HFFc6 (cell line): ENCODE results near the gene RSPH6A. TPM values are rescaled to one million over a fixed set of nuclear protein-coding genes. Genes with fewer than 3 reads are reported as not detected.

Experiments
- DNase-seq: peaks from one replicate; pipeline ENCODE4 v3.0.0-alpha.2; 2018
- H3K27ac Mint-ChIP-seq: 2 replicates; pipeline ENCODE4 v1.8.0; 2020; ENCODE audit warnings: mild to moderate bottlenecking, mixed read lengths
- H3K27me3 Mint-ChIP-seq: 2 replicates; pipeline ENCODE4 v1.8.0; 2021; ENCODE audit warnings: mild to moderate bottlenecking, moderate library complexity, mixed read lengths; ENCODE audit not compliant: insufficient read depth
- H3K36me3 Mint-ChIP-seq: 2 replicates; pipeline ENCODE4 v1.8.0; 2021; ENCODE audit warnings: low read depth, mixed read lengths
- H3K4me1 Mint-ChIP-seq: 2 replicates; pipeline ENCODE4 v1.8.0; 2020; ENCODE audit warnings: low read depth, mixed read lengths
- H3K4me3 Mint-ChIP-seq: 2 replicates; pipeline ENCODE4 v1.8.0; 2020; ENCODE audit warnings: mild to moderate bottlenecking, moderate library complexity, mixed read lengths
- H3K9me3 Mint-ChIP-seq: 2 replicates; pipeline ENCODE4 v1.8.0; 2020; ENCODE audit warnings: mild to moderate bottlenecking, mixed read lengths
- CTCF ChIP-seq: fragments of 200-600 bp; sonication (generic); IDR thresholded peaks from 2 replicates; pipeline ENCODE4 v1.5.0; 2021; ENCODE audit warnings: antibody characterized with exemption, mild to moderate bottlenecking
- total RNA-seq, 6 experiments: library from RNA; stranded (reverse); fragmentation: NEBNext Ultra II Directional; extraction: Animal tissue kit (Norgen Biotek cat#: 25700); gene quantifications; 2 replicates in 1 of 6; 3 replicates in 5 of 6; pipeline ENCODE4 v1.2.3, GENCODE V29; 2021

Gene RSPH6A
- total RNA-seq, 6 experiments from 2014 or later, result 0.07 TPM; not detected in 5

GRCh38 chr19:45785097-45785496, 30.0 kb downstream of the RSPH6A start:
- Mint-ChIP-seq H3K27me3 (peaks cover 4% of the 10 kb centered on the region; the same call in 1 of the 2 replicates), H3K27ac (peak overlapping the region; percentile 78), H3K4me1 (peaks cover 35% of the 10 kb centered on the region)

GRCh38 chr19:45784096-45784495, 31.0 kb downstream of the RSPH6A start:
- H3K27ac Mint-ChIP-seq, result peak overlapping the region; percentile 99
- peaks cover 30% of the 10 kb centered on the region for H3K36me3 Mint-ChIP-seq
- H3K27me3 Mint-ChIP-seq, result peaks cover 4% of the 10 kb centered on the region; the same call in 1 of the 2 replicates
- H3K4me1 Mint-ChIP-seq, result peaks cover 35% of the 10 kb centered on the region
- DNase-seq, result no peak
- H3K4me3 Mint-ChIP-seq, result peak overlapping the region; percentile 83
- no peaks in the 10 kb centered on the region for H3K9me3 Mint-ChIP-seq
- TF ChIP-seq CTCF, result no peak

More at GRCh38 chr19:45785097-45785496, 30.0 kb downstream of the RSPH6A start:
- no peaks in the 10 kb centered on the region for H3K9me3 Mint-ChIP-seq
- TF ChIP-seq CTCF, result no peak
- H3K36me3 Mint-ChIP-seq, result peaks cover 25% of the 10 kb centered on the region
- H3K4me3 Mint-ChIP-seq, result no peak overlapping the region
- no peak for DNase-seq

- H3K27ac Mint-ChIP-seq, result peak overlapping the region; percentile 99
- DNase-seq, result peak; percentile 82
- H3K4me3 Mint-ChIP-seq, result peak overlapping the region; percentile 83
Measured at GRCh38 chr19:45782820-45783785, 32.0 kb downstream of the RSPH6A start.

GRCh38 chr19:45782162-45782691, 32.9 kb downstream of the RSPH6A start, which contains the start of gene DMPK:
TSS of gene DMPK (minus strand) at chr19:45782490. CDS start at chr19:45782352, 138 bp downstream.
- Mint-ChIP-seq H3K27ac (peak within 1 kb of the TSS; percentile 99), H3K4me3 (peak within 1 kb of the TSS; percentile 83), H3K27me3 (peaks cover 4% of the 10 kb centered on the region; the same call in 1 of the 2 replicates), H3K36me3 (peaks cover 21% of the 10 kb centered on the region), H3K4me1 (peaks cover 35% of the 10 kb centered on the region), H3K9me3 (no peaks in the 10 kb centered on the region)
- no peak for TF ChIP-seq CTCF
- no peak for DNase-seq

More at GRCh38 chr19:45782820-45783785, 32.0 kb downstream of the RSPH6A start:
- no peaks in the 10 kb centered on the region for H3K9me3 Mint-ChIP-seq
- H3K27me3 Mint-ChIP-seq, result peaks cover 4% of the 10 kb centered on the region; the same call in 1 of the 2 replicates
- TF ChIP-seq CTCF, result peak; percentile 50
- peaks cover 29% of the 10 kb centered on the region for H3K36me3 Mint-ChIP-seq
- peaks cover 35% of the 10 kb centered on the region for H3K4me1 Mint-ChIP-seq

- Mint-ChIP-seq H3K9me3 (no peaks in the 10 kb centered on the region), H3K27me3 (peaks cover 4% of the 10 kb centered on the region; the same call in 1 of the 2 replicates), H3K4me3 (peak overlapping the region; percentile 83), H3K27ac (peak overlapping the region; percentile 77), H3K4me1 (peaks cover 35% of the 10 kb centered on the region), H3K36me3 (peaks cover 28% of the 10 kb centered on the region)
- DNase-seq, result no peak
- no peak for TF ChIP-seq CTCF
Measured at GRCh38 chr19:45781214-45782161, 33.6 kb downstream of the RSPH6A start.
